ENCODE measurements around the gene CPN2.

CPN2 gene

DNA sequence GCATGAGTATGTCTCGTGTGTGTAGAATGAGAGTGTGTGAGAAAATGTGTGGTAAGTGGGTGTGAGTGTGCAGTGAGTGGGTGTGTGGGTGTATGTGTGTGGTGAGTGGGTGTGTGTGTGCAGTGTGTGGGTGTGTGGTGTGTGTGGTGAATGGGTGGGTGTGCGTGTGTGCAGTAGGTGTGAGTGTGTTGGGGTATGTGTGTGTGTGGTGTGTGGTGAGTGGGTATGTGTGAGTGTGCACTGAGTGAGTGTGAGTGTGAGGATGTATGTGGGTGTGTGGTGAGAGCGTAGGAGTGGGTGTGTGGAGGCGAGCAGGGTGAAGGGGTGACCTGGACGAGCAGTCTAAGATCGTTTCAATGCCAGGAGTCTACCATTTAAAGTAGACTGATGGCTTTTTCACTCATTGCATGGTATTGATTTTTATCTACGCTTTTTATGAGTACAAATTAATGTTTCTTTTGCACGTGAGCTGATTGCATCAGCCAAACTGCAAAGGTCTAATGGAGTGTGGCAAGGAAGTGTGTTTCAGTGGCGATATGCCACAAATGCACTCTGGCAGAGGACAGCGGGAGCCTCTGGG lies 1.6 kb upstream of the CPN2 start:
- no peak for DNase-seq (ENCODE audit: low read depth in 2 of 2)

GRCh38 chr3:194351952-194352536 lies 916 bp upstream of the CPN2 start:
- no peak for DNase-seq (ENCODE audit: low read depth in 2 of 2)

DNA sequence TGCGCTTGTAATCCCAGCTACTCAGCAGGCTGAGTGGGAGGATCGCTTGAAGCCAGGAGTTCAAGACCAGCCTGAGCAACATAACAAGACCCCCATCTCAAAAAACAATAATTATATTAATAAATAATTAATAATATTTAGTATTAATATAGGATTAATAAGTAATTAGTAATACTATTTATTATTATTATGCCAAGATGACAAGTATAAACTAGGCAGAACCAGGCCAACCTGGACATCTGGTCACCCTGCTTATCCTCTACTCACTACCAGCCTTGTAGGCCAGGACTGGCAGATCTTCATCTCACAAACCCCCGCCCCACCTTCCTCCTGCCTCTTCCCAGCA lies 429 bp downstream of the CPN2 start:
- DNase-seq (ENCODE audit: low read depth in 2 of 2) = no peak

GRCh38 chr3:194348354-194348753 lies 2.8 kb downstream of the CPN2 start:
- no peak for DNase-seq (ENCODE audit: low read depth in 2 of 2)

- no peak for DNase-seq (ENCODE audit: low read depth in 2 of 2)
Observed at GRCh38 chr3:194346621-194347020, 4.5 kb downstream of the CPN2 start.

DNA sequence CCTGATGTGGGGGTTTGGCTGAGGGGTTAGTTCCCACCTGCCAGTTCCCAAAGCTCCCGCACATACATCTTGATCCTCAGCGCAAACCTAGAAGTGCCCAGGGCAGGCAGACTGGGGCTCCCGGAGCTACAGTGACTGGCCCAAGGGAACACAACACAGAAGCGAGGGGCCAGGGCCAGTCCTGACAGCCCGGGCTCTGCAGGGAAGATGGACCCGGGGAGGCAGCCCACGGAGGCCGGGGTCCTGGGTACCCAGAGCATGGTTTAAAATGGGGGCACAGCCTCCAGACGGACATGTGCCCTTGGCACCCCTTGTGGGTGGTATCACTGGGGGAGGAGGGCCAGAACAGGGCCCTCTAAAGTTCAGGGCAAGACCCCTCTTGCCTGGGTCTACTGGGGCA lies 5.1 kb downstream of the CPN2 start:
- DNase-seq (ENCODE audit: low read depth in 2 of 2) = no peak

DNA sequence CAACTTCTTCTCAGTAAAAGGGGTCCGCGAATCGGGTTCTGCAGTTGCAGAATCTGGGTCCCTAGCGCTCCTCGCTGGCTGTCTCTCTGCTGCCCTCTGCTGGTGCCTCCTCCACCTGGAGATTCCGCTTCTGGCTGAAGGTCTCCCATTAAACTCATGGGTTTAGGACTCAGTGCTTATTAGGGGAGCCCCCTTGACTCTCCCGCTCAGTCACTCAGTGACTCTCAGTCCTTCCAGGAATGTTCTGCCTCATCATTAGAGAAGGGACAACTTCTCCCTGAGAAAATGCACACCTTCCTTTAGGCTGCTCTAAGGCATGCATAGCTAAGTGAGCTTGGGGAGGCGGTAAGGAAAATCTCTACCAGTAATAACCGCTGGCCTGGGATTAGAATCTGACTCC lies 7.1 kb downstream of the CPN2 start:
- no peak for DNase-seq (ENCODE audit: low read depth in 2 of 2)

DNA sequence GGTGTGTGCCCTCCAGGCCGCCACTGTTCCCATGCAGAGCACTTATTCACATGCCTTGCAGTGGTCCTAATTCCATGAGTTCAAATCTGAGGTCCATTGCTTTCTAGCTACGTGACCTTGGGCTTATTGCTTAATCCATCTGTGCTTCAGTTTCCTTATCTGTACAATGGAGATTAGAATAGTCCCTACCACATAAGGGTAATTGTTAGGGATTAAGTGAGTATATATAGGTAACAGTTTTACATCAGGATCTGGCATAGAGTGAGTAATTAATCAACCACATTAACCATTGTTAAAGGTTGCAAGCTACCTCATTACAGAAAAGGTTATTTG lies 7.6 kb downstream of the CPN2 start:
- no peak for DNase-seq (ENCODE audit: low read depth in 2 of 2)

DNA sequence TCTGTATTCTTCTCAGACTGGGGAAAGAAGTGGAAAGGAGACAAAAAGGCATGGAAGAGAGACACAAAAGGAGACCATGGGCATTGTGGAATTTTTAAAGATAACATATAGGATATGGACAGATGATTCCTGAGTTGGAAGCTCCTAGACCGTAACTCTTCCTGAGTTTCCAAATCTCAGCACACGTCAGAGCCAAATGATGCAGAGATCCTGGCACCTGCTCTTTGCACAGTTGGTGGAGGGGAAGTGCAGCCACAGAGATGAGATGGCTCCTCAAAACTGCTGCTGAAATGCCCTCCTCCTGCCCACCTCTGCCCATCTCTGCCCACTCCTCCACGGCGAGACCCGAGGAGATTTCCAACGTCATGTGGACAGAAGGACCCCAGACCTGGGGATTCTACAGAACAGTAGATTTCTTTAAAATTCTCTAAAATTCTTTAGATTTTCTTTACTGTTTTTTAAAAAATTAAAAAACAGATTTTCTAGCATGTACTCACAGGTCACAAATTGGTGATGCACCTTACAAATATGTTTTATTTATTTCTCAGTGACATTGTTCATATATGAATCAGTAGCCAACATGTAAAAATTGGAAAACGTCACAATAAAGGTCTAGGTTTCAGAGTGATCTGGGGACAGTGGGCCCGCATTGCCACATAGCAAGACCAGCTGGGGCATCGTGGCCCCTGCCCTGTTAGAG lies 8.1 kb downstream of the CPN2 start:
- DNase-seq (ENCODE audit: low read depth in 2 of 2) = no peak

DNA sequence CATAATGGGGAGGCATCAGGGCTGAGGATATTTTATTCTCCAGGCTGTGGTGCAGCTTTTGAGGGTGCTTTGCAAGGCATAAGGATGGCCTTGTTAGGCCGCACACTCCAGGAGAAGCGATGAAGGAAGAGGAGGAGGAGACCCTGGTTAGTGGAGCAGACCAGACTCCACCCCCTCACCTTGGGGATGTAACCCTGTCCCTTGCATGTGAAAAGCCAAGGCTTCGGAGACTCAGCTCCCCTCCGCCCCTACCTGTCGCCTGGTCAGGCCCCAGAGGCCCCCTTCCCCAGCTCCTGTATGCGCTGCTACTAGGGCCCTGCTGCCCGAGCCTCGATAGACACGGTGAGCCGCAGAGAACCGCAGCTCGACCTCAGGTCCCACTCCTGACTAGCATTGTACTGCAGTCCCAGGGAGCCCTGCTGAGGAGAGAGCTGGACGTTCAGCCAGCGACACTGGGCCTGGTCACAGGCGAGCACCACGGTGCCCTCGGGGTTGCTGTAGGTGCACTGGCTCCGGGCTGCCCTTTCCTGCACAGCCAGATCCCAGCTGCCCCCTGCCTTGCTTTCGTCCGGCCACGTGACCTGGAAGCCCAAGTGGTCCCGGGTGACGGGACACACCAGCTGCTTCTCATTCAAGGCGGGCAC lies 10.2 kb downstream of the CPN2 start:
- DNase-seq (ENCODE audit: low read depth in 2 of 2) = no peak

DNA sequence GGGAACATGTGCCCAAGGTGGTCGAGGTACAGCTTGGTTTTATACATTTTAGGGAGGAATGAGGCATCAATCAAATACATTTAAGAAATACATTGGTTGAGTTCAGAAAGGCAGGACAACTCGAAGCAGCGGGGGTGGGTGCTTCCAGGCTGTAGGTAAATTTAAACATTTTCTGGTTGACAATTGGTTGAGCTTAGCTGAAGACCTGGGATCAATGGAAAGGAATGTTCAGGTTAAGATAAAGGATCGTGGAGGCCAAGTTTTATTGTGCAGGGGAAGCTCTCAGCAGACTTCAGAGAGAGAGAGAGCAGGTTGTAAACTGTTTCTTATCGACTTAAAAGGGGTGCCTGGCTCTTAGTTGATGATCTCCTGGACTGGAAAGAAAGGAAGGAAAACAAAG lies 11.3 kb downstream of the CPN2 start:
- DNase-seq (ENCODE audit: low read depth in 2 of 2) = no peak

DNA sequence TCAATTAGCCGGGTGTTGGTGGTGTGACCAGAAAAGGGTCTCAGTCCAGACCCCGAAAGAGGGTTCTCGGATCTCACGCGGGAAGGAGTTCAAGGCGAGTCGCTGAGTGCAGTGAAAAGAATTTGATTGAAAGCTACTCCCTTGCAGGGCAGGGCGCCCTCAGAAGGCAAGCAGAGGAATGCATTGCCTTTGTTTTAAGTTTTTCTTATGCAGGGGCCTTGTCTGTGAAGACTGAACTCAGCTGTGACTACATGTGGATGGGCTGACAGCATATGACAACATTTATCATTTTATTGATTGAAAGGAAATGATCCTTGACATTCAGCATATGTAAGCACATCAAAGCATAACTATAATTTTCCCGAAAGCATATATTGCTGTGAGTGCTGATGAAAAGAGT lies 11.8 kb downstream of the CPN2 start:
- no peak for DNase-seq (ENCODE audit: low read depth in 2 of 2)

GRCh38 chr3:194337965-194338753 lies 13.0 kb downstream of the CPN2 start:
- no peak for DNase-seq (ENCODE audit: low read depth in 2 of 2)

DNA sequence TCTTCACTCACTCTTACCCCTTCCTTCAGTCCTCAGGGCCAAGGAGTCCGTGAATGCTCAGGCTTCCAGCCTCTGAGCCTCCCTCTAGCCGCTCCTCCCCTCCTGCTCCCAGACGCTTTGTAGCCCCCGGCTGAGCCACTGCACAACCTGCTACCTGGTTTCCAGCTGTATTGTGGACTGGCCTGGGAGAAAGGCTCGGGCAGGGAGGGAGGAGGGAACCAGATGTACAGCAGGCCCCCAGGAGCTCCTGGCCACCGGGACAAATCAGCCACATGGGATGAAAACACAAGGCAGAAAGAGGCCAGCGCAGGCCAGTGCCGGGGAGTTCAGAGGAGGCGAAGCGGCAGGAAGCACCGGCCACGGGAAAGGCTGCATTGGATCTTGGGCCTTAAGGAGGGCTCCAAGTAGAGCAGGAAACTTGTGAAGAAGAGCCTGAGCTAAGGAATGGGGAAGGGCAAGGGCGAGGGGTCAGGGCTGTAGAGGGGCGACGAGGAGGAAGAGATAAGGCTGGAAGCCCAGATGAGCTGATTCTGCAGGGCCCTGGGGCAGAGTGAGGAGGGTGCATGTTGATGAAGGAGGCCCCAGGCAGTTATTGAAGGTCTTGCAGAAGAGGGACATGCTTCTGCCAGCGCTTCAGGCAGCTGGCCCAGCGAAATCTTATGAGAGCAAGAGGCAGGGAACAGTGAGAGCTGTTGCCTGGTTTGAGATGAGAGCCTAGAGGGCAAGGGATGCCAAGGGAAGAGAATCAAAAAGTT lies 14.3 kb downstream of the CPN2 start:
- DNase-seq (ENCODE audit: low read depth in 2 of 2) = no peak

- DNase-seq (ENCODE audit: low read depth in 2 of 2) = no peak
Observed at GRCh38 chr3:194333981-194334320, 17.2 kb downstream of the CPN2 start.

DNA sequence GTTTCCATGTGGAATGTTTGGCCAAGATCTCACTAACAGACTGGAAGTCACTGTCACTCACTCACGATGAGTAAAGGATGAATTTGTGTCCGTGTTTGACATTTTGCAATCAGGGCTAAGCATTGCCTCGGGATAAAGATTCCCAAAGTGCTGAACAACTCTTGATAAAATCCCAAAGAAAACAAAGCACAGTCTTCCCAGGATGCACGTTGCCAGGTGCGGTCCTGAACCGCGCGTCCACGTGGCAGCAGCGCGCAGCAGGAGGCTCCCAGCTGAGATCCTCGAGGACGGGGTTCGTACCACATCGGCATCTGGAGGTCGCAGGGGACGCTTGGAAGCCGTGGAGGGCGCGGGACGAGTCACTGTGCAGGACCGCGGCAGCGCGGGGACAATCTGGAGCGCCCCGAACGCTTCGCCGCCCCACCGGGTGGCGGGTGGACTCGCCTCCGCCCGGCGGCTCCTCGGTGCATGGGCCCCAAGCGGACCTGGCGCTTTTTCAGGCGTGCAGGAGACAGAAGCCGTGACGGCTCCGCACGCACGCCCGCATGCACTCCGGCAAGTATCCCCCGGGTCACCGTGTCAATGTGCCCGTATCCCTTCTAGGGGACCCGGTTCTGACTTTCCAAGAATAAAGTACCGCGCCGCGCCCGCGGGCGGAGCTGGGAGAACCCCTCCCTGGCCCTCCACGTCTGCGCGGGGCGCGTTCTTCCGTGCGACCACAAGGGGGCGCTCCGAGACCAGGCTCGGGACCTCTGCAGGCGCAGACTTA lies 17.7 kb downstream of the CPN2 start:
- DNase-seq (ENCODE audit: low read depth in 2 of 2) = peak in 1 of 2 experiments; percentile 69

- DNase-seq (ENCODE audit: low read depth in 2 of 2) = no peak
Observed at GRCh38 chr3:194332858-194333211, 18.3 kb downstream of the CPN2 start.

- peak in 1 of 2 experiments; percentile 60 for DNase-seq (ENCODE audit: low read depth in 2 of 2)
Observed at GRCh38 chr3:194330579-194330978, 20.5 kb downstream of the CPN2 start.

DNA sequence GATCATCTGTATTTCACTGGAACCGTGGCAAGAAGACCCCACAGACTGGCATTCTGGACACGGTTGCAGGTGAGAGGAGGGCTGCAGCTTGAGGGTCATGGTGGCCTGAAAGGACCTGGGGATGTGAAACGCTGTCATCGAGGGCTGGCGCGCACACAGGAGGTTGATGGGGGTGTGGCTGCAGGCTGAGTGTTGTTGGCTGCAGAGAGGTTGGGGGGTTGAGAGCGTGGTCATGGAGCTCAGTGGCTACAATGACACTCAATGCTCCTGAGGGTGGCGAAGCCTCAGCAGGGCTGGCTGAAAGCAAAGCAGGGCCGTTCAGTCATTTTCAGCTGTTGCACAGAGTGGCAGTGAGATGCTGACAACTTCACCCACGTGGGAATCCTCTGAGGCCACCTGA lies 21.0 kb downstream of the CPN2 start:
- no peak for DNase-seq (ENCODE audit: low read depth in 2 of 2)

- DNase-seq (ENCODE audit: low read depth in 2 of 2) = no peak
Observed at GRCh38 chr3:194329583-194329965, 21.6 kb downstream of the CPN2 start.

DNA sequence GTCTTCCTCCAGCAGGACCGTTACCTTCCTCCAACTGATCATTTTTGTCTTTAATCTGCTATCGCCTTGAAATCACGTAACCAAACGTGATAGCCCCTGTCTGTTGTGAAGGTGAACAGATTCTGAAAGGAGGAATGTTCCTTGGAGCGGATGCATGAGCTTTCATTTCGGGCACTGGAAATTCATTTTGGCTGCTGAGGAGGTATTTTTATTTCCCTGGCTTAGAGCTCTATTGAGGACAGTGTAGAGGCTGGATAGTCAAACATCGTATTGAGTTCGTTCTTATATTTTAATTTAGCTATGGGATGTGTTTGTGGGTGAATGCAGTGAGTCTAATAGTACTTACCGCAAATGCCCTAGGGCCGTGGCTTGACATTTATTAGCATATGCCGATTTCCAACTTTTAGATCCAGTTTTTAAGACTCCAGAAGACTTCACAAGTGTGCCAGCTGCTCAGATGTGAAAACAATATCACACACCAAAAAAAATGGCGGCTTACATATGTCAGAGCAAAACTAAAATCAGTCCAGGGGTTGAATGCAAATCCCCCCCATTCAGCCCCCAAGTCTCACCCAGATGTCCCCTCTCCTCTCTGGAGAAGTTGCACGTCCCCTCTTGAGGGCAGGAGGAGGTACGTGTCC lies 22.1 kb downstream of the CPN2 start:
- DNase-seq (ENCODE audit: low read depth in 2 of 2) = no peak
